Neuronal stem cell (in vitro differentiated cells): ENCODE measurements around the gene NRCAM.

Experiments
- DNase-seq: peaks from one replicate; pipeline ENCODE4 v3.0.0-alpha.2; 2013; ENCODE audit warnings: low spot score
- H2AFZ ChIP-seq: one replicate; pipeline ENCODE4 v1.6.1; 2013; ENCODE audit warnings: mild to moderate bottlenecking, low read length, inconsistent platforms
- H2AK5ac ChIP-seq: 2 replicates; pipeline ENCODE4 v1.6.1; 2013; ENCODE audit warnings: low read depth, mild to moderate bottlenecking, inconsistent platforms, low read length, moderate library complexity, mixed read lengths
- H2BK120ac ChIP-seq: 2 replicates; pipeline ENCODE4 v1.6.1; 2013; ENCODE audit warnings: low read depth, mild to moderate bottlenecking, inconsistent platforms, low read length, moderate library complexity, mixed read lengths
- H2BK12ac ChIP-seq: one replicate; pipeline ENCODE4 v1.6.1; 2013; ENCODE audit warnings: low read length, inconsistent platforms
- H2BK15ac ChIP-seq: 2 replicates; pipeline ENCODE4 v1.6.1; 2013; ENCODE audit warnings: mild to moderate bottlenecking, low read length, inconsistent platforms, mixed read lengths
- H2BK5ac ChIP-seq: one replicate; pipeline ENCODE4 v1.6.1; 2013; ENCODE audit warnings: inconsistent platforms, mild to moderate bottlenecking, low read length, moderate library complexity
- H3K14ac ChIP-seq: one replicate; pipeline ENCODE4 v1.6.1; 2013; ENCODE audit warnings: low read length, inconsistent platforms
- H3K18ac ChIP-seq: 2 replicates; pipeline ENCODE4 v1.6.1; 2013; ENCODE audit warnings: low read length, inconsistent platforms
- H3K23ac ChIP-seq: 2 replicates; pipeline ENCODE4 v1.6.1; 2013; ENCODE audit warnings: low read depth, mild to moderate bottlenecking, mixed read lengths, low read length, inconsistent platforms; ENCODE audit not compliant: poor library complexity
- H3K27ac ChIP-seq: replicated peaks from 3 replicates; pipeline ENCODE4 v1.5.1; 2013; ENCODE audit warnings: low read length, inconsistent platforms
- H3K27me3 ChIP-seq, 3 experiments: 2 replicates each; pipeline ENCODE4 v1.6.1; 2013; ENCODE audit warnings: low read length in 3 of 3, mild to moderate bottlenecking in 2 of 3, inconsistent platforms in 1 of 3, low read depth in 1 of 3, mixed read lengths in 1 of 3, moderate library complexity in 1 of 3; ENCODE audit not compliant: control insufficient read depth in 3 of 3, insufficient read depth in 3 of 3
- H3K36me3 ChIP-seq, 2 donors: replicated peaks in 1 of 2; 2 replicates each; pipeline ENCODE4 v1.6.1; 2013; ENCODE audit warnings: low read length in 2 of 2; ENCODE audit not compliant: control insufficient read depth in 2 of 2, insufficient read depth in 2 of 2
- H3K4ac ChIP-seq: 2 replicates; pipeline ENCODE4 v1.6.1; 2013; ENCODE audit warnings: inconsistent platforms, mild to moderate bottlenecking, low read length, moderate library complexity
- H3K4me1 ChIP-seq, 2 donors: 1 replicate in 1 of 2; 2 replicates in 1 of 2; pipeline ENCODE4 v1.6.1; 2013; ENCODE audit warnings: low read length in 2 of 2, low read depth in 1 of 2; ENCODE audit not compliant: control insufficient read depth in 2 of 2, insufficient read depth in 1 of 2
- H3K4me2 ChIP-seq: one replicate; pipeline ENCODE4 v1.6.1; 2013; ENCODE audit warnings: mild to moderate bottlenecking, low read length, inconsistent platforms; ENCODE audit not compliant: insufficient read depth, poor library complexity, severe bottlenecking
- H3K4me3 ChIP-seq, 2 donors: 2 replicates each; pipeline ENCODE4 v1.5.1; 2013; ENCODE audit warnings: low read length in 2 of 2, mild to moderate bottlenecking in 2 of 2, inconsistent platforms in 1 of 2, moderate library complexity in 1 of 2
- H3K79me1 ChIP-seq: one replicate; pipeline ENCODE4 v1.6.1; 2013; ENCODE audit warnings: low read depth, mild to moderate bottlenecking, inconsistent platforms, low read length, moderate library complexity
- H3K9ac ChIP-seq: one replicate; pipeline ENCODE4 v1.6.1; 2013; ENCODE audit warnings: mild to moderate bottlenecking, low read depth, low read length, inconsistent platforms; ENCODE audit not compliant: poor library complexity
- H3K9me3 ChIP-seq, 2 donors: replicated peaks in 1 of 2; 2 replicates each; pipeline versions ENCODE3 to v1.6.1; 2013; ENCODE audit warnings: low read length in 2 of 2, mild to moderate bottlenecking in 2 of 2, inconsistent platforms in 1 of 2, low read depth in 1 of 2, mixed read lengths in 1 of 2, moderate library complexity in 1 of 2; ENCODE audit not compliant: control insufficient read depth in 2 of 2, insufficient read depth in 1 of 2
- H4K8ac ChIP-seq: one replicate; pipeline ENCODE4 v1.6.1; 2013; ENCODE audit warnings: low read depth, mild to moderate bottlenecking, inconsistent platforms, low read length, moderate library complexity
- H4K91ac ChIP-seq: one replicate; pipeline ENCODE4 v1.6.1; 2013; ENCODE audit warnings: low read length, low read depth, mild to moderate bottlenecking, inconsistent platforms; ENCODE audit not compliant: poor library complexity
- WGBS, 2 donors: extraction: QIAGEN DNeasy Blood & Tissue Kit; methylation state at CpG; one replicate each; pipeline ENCODE4 v1.1.7; 2013; ENCODE audit warnings: missing lambda C conversion rate in 2 of 2, mixed read lengths in 1 of 2; ENCODE audit not compliant: insufficient read length in 2 of 2, insufficient replicate concordance in 1 of 2; ENCODE audit errors: extremely low coverage in 2 of 2; 5-methylcytosine and 5-hydroxymethylcytosine counted together

NRCAM gene

DNA sequence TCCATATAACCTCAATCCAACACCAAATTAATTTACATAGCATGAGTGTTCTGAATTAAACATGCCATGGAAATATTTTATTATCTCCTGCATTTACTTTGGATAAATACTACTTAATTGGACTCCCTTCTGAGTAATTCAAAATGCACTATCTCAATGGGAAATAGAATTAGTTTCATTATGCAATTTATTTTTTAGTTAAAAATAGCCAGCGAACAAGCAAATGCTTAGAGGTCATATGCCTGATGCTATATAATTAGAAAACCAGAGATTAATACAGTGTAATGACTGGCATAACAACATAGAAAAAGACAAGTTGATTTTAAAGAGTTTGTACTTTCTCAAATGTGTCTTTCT is 165.1 kb downstream of the NRCAM start:
- Histone ChIP-seq H2BK15ac (no peak overlapping the region), H2BK12ac (no peak overlapping the region), H2AK5ac (no peak overlapping the region), H3K9me3 (no peaks in the 10 kb centered on the region), H3K4me2 (no peak overlapping the region), H3K27ac (no peak overlapping the region), H3K14ac (no peak overlapping the region), H3K27me3 (no peaks in the 10 kb centered on the region), H3K79me1 (no peaks in the 10 kb centered on the region), H2BK120ac (no peak overlapping the region), H3K18ac (no peak overlapping the region), H3K4ac (no peak overlapping the region), H3K23ac (no peak overlapping the region), H3K36me3 (no peaks in the 10 kb centered on the region), H4K91ac (no peak overlapping the region), H2AFZ (no peak overlapping the region), H3K4me3 (no peak overlapping the region), H3K4me1 (peaks cover 16 to 25% of the 10 kb centered on the region in 2 donors), H2BK5ac (no peak overlapping the region), H3K9ac (no peak overlapping the region), H4K8ac (no peak overlapping the region)
- no peak for DNase-seq
- no CpG with 5 or more reads among the region's 1 CpG for WGBS, 2 donors

DNA sequence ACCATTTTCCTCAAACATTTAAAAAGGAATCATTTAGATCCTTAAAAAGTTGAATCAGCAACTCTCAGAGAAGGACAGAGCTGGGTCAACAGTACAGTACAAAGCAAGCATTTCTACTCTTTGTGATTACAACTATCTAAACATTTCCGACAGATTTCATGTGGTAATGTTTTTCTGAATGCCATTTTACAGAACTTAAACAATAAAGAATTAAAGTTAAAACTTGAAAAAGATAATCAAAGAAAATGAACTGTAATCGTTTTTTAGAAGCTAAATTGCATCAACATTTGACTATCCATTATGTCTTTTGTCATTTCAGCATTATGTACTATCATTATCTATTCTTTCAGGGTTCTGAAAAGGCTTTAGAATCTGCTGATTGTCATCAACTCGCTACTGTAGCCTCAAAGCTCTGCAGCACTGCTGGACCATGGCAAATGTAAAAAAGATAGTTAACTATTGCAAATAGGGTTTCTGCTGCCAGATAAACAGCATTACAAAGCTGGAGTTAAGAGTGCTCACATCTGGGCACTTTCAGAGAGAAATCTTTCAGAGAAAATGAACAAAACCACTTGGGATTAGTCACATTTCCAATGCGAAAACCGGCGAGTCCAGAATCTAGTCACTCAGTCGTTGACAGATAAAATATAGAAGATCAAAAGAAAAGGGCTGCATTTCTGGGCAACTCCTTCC is 165.6 kb downstream of the NRCAM start:
- DNase-seq: no peak
- Histone ChIP-seq H3K4me2 (no peak overlapping the region), H3K4me1 (peaks cover 16 to 20% of the 10 kb centered on the region in 2 donors), H3K18ac (no peak overlapping the region), H2BK120ac (no peak overlapping the region), H2AK5ac (no peak overlapping the region), H2BK12ac (no peak overlapping the region), H2BK5ac (no peak overlapping the region), H2BK15ac (no peak overlapping the region), H3K4me3 (no peak overlapping the region), H3K36me3 (no peaks in the 10 kb centered on the region), H4K91ac (no peak overlapping the region), H4K8ac (no peak overlapping the region), H3K79me1 (no peaks in the 10 kb centered on the region), H3K27me3 (no peaks in the 10 kb centered on the region), H3K27ac (no peak overlapping the region), H3K9me3 (no peaks in the 10 kb centered on the region), H3K9ac (no peak overlapping the region), H2AFZ (no peak overlapping the region), H3K23ac (no peak overlapping the region), H3K4ac (no peak overlapping the region), H3K14ac (no peak overlapping the region)
- no CpG with 5 or more reads among the region's 7 CpGs for WGBS, 2 donors

GRCh38 chr7:108289852-108290251 is 166.4 kb downstream of the NRCAM start:
- H2AFZ ChIP-seq: no peak overlapping the region
- no peak overlapping the region for H2BK5ac ChIP-seq
- H3K18ac ChIP-seq: no peak overlapping the region
- no CpG with 5 or more reads among the region's 1 CpG for WGBS, 2 donors
- H3K4me3 ChIP-seq: no peak overlapping the region
- DNase-seq: no peak
- H2BK15ac ChIP-seq: no peak overlapping the region
- no peak overlapping the region for H3K9ac ChIP-seq
- H3K14ac ChIP-seq: no peak overlapping the region
- H3K27ac ChIP-seq: no peak overlapping the region
- H2BK12ac ChIP-seq: no peak overlapping the region
- no peak overlapping the region for H2AK5ac ChIP-seq
- no peak overlapping the region for H4K8ac ChIP-seq
- H3K36me3 ChIP-seq: no peaks in the 10 kb centered on the region
- no peaks in the 10 kb centered on the region for H3K27me3 ChIP-seq
- peaks cover 16 to 19% of the 10 kb centered on the region in 2 donors for H3K4me1 ChIP-seq
- H2BK120ac ChIP-seq: no peak overlapping the region
- no peak overlapping the region for H3K4ac ChIP-seq
- no peak overlapping the region for H3K4me2 ChIP-seq
- no peak overlapping the region for H3K23ac ChIP-seq
- H4K91ac ChIP-seq: no peak overlapping the region
- H3K79me1 ChIP-seq: no peaks in the 10 kb centered on the region
- no peaks in the 10 kb centered on the region for H3K9me3 ChIP-seq

- Histone ChIP-seq H3K4me1 (peaks cover 14 to 16% of the 10 kb centered on the region in 2 donors), H3K9me3 (no peaks in the 10 kb centered on the region)
These were observed 168.4 kb downstream of the NRCAM start for GRCh38 chr7:108287857-108288256.

More at GRCh38 chr7:108287857-108288256, 168.4 kb downstream of the NRCAM start:
- Histone ChIP-seq H3K79me1 (no peaks in the 10 kb centered on the region), H2BK15ac (no peak overlapping the region), H3K14ac (no peak overlapping the region), H3K18ac (no peak overlapping the region), H4K91ac (no peak overlapping the region), H3K27me3 (no peaks in the 10 kb centered on the region), H2BK5ac (no peak overlapping the region), H2AK5ac (no peak overlapping the region), H3K4ac (no peak overlapping the region), H3K36me3 (no peaks in the 10 kb centered on the region), H2BK12ac (no peak overlapping the region), H3K9ac (no peak overlapping the region), H3K23ac (no peak overlapping the region), H3K27ac (no peak overlapping the region), H2BK120ac (no peak overlapping the region), H3K4me2 (no peak overlapping the region), H4K8ac (no peak overlapping the region), H2AFZ (no peak overlapping the region), H3K4me3 (no peak overlapping the region)
- DNase-seq: no peak
- no CpG with 5 or more reads among the region's 3 CpGs for WGBS, 2 donors
